GM10847 (cell line): ENCODE data around the gene ABHD6.

Experiments
- POLR2A ChIP-seq: IDR thresholded peaks from 2 replicates; pipeline ENCODE4 v1.6.1; 2011; ENCODE audit not compliant: insufficient read length; ENCODE audit errors: extremely low read depth

The ABHD6 gene

GRCh38 chr3:58288011-58288728, 50.6 kb downstream of the ABHD6 start:
- no peak for TF ChIP-seq POLR2A

GRCh38 chr3:58291671-58292338, 54.2 kb downstream of the ABHD6 start:
- TF ChIP-seq POLR2A: no peak

GRCh38 chr3:58292866-58293265, 55.3 kb downstream of the ABHD6 start:
- no peak for TF ChIP-seq POLR2A

DNA sequence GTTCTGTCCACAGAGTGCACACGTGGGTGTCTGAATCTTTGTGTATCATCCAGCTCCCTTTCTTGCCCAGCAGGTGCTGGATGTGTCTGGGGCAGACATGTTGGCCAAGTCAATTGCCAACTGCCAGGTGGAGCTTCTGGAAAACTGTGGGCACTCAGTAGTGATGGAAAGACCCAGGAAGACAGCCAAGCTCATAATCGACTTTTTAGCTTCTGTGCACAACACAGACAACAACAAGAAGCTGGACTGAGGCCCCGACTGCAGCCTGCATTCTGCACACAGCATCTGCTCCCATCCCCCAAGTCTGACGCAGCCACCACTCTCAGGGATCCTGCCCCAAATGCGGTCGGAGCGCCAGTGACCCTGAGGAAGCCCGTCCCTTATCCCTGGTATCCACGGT, 55.9 kb downstream of the ABHD6 start:
- no peak for TF ChIP-seq POLR2A

- TF ChIP-seq POLR2A: no peak
Observed at GRCh38 chr3:58296269-58296668, 58.7 kb downstream of the ABHD6 start.

DNA sequence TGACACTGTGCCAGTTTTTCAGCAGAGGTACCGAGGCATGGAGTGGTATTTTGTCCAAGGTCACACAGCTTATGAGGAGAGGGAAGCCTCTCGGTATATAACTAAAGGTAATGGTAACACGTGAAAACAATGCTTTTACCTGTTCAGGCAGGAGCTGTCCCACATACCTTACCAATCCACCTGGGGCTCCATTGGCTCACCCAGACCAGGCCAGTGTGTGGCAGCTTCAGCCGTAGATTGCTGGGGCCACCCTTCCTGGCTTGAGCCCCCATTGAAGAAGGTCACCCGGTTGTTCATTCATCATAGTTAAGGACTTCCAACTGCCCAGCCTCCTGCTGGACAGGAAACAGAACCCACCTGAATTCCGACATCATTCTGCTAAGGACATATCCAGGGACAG, 59.3 kb downstream of the ABHD6 start:
- no peak for TF ChIP-seq POLR2A

DNA sequence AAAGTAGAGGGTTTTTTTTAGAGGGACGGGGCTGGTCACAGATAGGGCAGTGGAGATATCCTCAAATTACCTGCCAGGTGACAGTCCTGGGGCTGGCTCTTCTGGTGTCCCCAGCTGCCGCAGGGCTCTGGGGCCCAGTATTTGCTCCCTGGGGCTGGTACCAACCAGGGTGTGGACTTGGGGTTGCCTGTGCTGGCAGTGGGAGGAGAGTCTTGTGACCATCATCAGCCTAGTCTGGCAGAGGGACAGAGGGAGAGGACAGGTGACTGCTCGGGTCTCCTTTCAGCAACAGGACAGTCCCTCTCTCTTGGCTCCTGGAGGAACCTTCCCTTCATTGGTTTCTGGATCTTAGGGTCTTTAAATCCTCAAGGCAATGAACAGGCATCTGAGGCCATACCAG, 60.6 kb downstream of the ABHD6 start:
- no peak for TF ChIP-seq POLR2A

DNA sequence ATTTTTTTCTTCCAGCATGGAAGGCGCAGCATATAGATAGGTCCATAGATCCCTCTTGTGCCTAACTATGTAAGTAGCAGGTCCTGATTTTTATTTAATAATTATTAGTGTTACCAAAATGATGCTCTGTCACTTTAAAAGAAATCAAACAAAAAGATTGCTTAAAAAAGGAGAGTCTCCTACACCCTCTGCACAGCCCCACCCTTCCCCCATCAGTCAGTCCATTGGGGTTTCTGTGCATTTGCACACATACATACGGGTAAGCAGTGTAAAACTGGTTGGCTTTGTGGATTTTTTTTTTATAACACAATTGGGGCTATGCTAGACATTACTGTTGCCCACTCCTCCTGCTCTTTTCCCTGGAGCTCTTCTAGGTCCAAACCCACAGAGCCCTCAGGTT, 61.5 kb downstream of the ABHD6 start:
- TF ChIP-seq POLR2A: no peak

DNA sequence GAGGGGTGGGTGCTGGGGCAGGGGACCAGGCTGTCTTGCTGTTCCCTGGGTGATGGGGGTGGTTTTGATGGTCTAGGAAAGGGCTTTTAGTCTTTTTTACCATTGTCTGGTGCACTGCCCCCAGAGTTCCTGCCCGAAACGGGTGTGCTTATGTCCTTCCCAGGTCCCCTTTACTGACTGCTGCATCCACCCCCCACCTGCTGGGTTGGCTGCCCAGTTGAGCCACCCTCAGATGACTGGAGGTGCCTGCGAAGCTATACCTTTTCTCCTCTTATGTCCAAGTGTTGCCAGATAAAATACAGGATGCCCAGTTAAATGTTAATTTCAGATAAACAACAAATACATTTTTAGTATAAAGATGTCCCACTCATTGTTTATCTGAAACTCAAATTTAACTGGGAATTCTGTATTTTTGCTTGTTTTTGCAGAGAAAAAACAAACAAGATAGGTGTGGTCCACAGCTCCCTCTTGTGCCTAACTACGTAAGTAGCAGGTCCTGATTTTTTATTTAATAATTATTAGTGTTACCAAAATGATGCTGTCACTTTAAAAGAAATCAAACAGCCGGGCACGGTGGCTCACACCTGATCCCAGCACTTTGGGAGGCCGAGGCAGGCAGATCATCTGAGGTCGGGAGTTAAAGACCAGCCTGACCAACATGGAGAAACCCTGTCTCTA, 62.4 kb downstream of the ABHD6 start:
- TF ChIP-seq POLR2A: no peak

DNA sequence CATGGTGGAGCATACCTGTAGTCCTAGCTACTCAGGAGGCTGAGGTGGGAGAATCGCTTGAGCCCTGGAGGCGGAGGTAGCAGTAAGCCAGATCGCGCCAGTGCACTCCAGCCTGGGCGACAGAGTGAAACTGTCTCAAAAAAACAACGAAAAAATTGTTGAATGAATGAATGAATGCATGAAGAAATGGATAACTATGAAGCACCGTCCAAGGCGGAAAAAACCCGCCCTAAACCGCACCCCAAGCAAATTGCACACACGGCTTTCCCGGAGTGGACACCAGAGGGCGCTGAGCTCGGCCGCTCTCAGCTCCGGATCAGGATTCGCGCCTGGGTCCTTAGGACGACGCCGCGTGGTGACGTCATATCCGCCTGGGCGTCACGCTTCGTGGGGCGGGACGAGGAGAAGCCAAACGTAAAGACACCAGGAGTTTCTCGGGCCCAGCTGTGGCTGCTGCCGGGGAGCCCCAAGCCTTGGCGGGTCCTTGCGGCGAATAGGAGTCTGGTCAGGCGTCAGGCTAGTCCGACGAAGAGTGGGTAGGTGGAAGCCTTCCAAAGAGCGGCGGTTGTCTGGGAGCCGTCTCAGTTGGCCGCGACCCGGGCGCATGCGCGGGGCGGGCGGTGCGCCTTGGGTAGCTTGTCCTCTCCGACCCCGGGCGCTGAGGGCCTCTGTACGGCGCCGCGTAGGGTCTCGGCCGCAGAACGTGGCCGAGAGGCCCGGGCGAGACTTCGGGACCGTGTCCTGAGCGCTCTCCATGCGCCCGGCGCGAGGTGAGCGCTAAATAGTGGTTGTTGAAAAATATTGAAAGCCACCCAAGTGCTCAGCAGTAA, 68.5 kb downstream of the ABHD6 start, which contains the start of the genes HTD2 and RPP14:
Gene HTD2, plus strand, starts transcription at position 639 of the 830 bp plus-strand sequence. CDS start 11,094 bp downstream, outside the sequence.
Gene RPP14, plus strand, starts transcription at position 364 of the 830 bp plus-strand sequence. CDS start 4,085 bp downstream, outside the sequence.
- TF ChIP-seq POLR2A: peak; percentile 75

DNA sequence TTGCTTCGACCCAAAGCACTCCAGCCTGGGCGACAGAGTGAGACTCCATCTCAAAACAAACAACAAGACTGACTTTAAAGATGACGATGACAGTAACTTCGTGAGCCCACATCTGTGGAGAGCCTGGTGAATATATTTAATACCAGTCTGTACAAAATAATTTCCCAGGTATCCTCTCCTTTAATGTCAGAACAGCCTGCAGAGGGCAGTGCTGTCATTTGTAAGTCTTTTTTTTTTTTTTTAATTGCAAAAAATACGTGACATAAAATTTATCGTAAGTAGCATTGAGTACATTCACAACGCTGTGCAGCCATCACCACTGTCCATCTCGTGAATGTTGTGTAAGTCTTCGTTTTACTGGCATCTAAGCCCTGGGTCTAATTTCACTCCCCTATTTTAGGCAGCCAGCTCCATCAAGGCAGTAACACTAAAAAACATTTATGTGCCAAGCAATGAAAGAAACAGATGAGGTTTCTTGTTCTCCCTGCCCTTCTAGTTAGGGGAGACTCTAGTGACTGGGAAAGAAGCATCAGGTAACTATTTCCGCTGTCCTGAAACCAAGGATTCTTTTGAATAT, 70.1 kb downstream of the ABHD6 start:
- no peak for TF ChIP-seq POLR2A

DNA sequence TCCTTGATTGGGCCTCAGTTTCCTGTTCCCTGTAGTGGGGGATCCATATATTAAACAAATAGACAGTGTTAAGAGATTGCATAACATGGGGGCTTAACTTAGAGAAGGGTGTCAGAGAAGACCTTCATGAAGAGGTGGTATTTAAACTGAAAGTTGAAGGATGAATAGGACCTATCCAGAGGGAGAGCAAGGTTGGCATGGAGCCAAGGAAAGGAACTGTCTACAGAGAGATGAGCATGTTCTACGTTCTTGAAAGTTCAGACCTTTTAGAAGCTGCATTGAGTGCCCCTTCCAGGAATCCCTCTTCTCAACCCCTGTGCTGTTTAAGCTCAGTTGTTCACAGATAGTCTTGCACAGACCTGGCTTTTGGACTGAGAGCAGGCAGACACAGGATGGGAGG, 71.1 kb downstream of the ABHD6 start:
- TF ChIP-seq POLR2A: no peak

DNA sequence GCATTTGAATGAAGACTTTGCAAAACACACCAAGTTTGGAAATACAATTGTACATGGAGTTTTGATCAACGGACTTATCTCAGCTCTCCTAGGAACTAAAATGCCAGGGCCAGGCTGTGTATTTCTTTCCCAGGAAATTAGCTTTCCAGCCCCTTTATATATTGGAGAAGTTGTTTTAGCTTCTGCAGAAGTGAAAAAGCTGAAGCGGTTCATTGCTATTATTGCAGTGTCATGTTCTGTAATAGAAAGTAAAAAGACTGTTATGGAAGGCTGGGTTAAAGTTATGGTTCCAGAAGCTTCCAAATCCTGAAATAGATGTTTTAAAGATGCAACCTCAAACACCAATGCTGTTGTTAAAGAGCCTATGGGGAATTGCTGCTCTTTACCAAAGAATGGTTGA, 80.2 kb downstream of the ABHD6 start:
- no peak for TF ChIP-seq POLR2A

DNA sequence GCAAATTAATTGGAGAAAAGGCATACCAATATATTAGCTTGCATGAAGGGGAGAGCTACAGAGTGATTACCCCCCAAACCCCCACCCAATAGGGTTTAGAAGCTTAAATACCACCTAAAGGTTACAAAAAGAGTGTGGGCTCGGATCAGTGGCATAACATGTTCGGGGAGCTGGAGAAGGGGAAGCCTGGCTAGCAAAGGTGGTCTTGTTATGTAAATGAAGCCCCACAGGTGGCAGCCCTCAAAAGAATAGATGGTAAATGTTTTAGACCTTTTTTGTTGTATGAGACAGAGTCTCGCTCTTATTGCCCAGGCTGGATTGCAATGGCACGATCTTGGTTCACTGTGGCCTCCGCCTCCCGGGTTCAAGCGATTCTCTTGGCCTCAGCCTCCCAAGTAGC, 84.2 kb downstream of the ABHD6 start:
- no peak for TF ChIP-seq POLR2A

DNA sequence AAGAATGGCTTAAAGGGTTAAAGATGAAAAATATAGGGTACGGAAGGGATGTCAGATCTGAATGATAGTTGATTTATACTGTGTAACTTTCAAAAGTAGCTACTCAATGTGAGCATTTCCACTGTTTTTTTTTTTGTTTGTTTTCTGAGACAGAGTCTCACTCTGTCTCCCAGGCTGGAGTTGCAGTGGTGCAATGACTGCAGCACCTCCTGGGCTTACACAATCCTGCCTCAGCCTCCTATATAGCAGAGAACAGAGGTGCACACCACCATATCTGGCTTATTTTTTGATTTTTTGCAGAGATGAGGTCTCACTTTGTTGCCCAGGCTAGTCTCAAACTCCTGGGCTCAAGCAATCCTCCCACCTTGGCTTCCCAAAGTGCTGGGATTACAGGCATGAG, 85.2 kb downstream of the ABHD6 start:
- TF ChIP-seq POLR2A: no peak
